Ovary (tissue), 9 donors: Measurements from ENCODE around the gene TEX19. TPM values are rescaled to one million over a fixed set of nuclear protein-coding genes. Genes with fewer than 3 reads are reported as not detected.
"Not testable (repeated sequence)": the region's sequence is repeated elsewhere in the genome, so short reads cannot be mapped to it uniquely, and the experiment has no call there.

Experiments
- DNase-seq, 5 donors: peaks; one replicate each; pipeline ENCODE4 v3.0.0-alpha.2; 2019 to 2020
- H3K27ac ChIP-seq, 2 donors: fragments of 200-600 bp; one replicate each; pipeline versions ENCODE4 v1.5.1 to v1.8.0; 2019 to 2022
- H3K27me3 ChIP-seq: fragments of 200-600 bp; one replicate; pipeline ENCODE4 v1.8.0; 2022
- H3K36me3 ChIP-seq: fragments of 200-600 bp; sonication (generic); one replicate; pipeline ENCODE4 v1.5.1; 2019
- H3K4me1 ChIP-seq: one replicate; pipeline ENCODE4 v1.8.1; 2013; ENCODE audit warnings: mild to moderate bottlenecking, moderate library complexity; ENCODE audit not compliant: insufficient read depth
- H3K4me3 ChIP-seq: fragments of 200-600 bp; sonication (generic); one replicate; pipeline ENCODE4 v1.5.1; 2017
- H3K9me3 ChIP-seq, 2 donors: fragments of 200-600 bp in 1 of 2; sonication (generic) in 1 of 2; one replicate each; pipeline versions ENCODE4 v1.5.1 to v1.8.1; 2013 to 2019; ENCODE audit warnings: mild to moderate bottlenecking in 1 of 2, moderate library complexity in 1 of 2
- CTCF ChIP-seq, 3 donors: fragments of 450-650 bp in 2 of 3; fragments of 200-600 bp in 1 of 3; IDR thresholded peaks; one replicate each; pipeline versions ENCODE4 v1.5.1 to v1.8.0; 2016 to 2022; ENCODE audit warnings: antibody characterized with exemption in 3 of 3, mild to moderate bottlenecking in 1 of 3
- EP300 ChIP-seq: sonication (generic); formaldehyde crosslinking; IDR thresholded peaks from one replicate; pipeline ENCODE4 v1.6.1; 2017; ENCODE audit warnings: antibody characterized with exemption
- POLR2A ChIP-seq: fragments of 450-650 bp; IDR thresholded peaks from one replicate; pipeline ENCODE4 v1.6.1; 2017; ENCODE audit warnings: antibody characterized with exemption, mild to moderate bottlenecking, moderate library complexity
- WGBS, 3 donors: extraction: QIAGEN DNeasy Blood & Tissue Kit in 1 of 3; methylation state at CpG; one replicate each; pipeline versions ENCODE4 v1.1.5 to v1.1.7; 2013 to 2017; 5-methylcytosine and 5-hydroxymethylcytosine counted together
- intact Hi-C, 4 donors: fragments of 100-400 bp; cut with DNase I; formaldehyde crosslinking; loops; one replicate each; pipeline versions ENCODE4 v1.11.0 to v1.15.1; 2022 to 2023
- polyA plus RNA-seq, 2 donors: library from polyadenylated mRNA; stranded (reverse); fragments of 200-250 nt in 1 of 2; fragments of 350-450 nt in 1 of 2; fragmentation: Illumina TruSeq in 1 of 2; extraction: RNeasy Lipid Tissue Mini Kit (QIAGEN cat#74804) in 1 of 2; gene quantifications; one replicate each; pipeline ENCODE4 v1.2.3, GENCODE V29; 2013 to 2014
- total RNA-seq, 7 donors: library from RNA; depleted of rRNA in 2 of 7; stranded (reverse); fragments of >200 nt in 2 of 7; fragmentation: NEBNext Ultra II Directional in 3 of 7; extraction: Animal tissue kit (Norgen Biotek cat#: 25700) in 3 of 7; gene quantifications; one replicate each; pipeline versions ENCODE4 v1.1.0 to v1.2.4, GENCODE V29; 2016 to 2023
- donor health status: DM: no; HTN: no; CAD: no; lungs with moderate emphysema.
- donor health status: DM: no; HTN: no; CAD: no.
- donor health status: Bipolar disorder and iron deficiency.
- donor health status: DM: yes; HTN: yes; CAD: no.
- donor health status: DM: no; HTN: no; CAD: no.
- donor health status: DM: yes; HTN: yes; CAD: no.

TEX19 gene
- total and polyA plus RNA-seq, 9 donors = not detected

GRCh38 chr17:82369211-82369610 is 10.2 kb downstream of the TEX19 start:
- peaks cover 6% of the 10 kb centered on the region for H3K27me3 ChIP-seq
- no peak overlapping the region for H3K4me3 ChIP-seq
- no peak for TF ChIP-seq POLR2A
- no peak for TF ChIP-seq CTCF (IDR thresholded peaks at IDR 0.05)
- no peak for TF ChIP-seq EP300
- H3K27ac ChIP-seq = no peak overlapping the region
- intact Hi-C loops = no loop called here
- no peaks in the 10 kb centered on the region for H3K36me3 ChIP-seq
- no peak for DNase-seq
- H3K4me1 ChIP-seq = peaks cover 7% of the 10 kb centered on the region
- 90 to 91% (median 91%) methylated on average over 6 to 7 of the region's 7 CpGs for WGBS, 3 donors
- no peaks in the 10 kb centered on the region for H3K9me3 ChIP-seq

GRCh38 chr17:82370471-82371332 is 11.7 kb downstream of the TEX19 start:
- Histone ChIP-seq H3K27ac (no peak overlapping the region), H3K36me3 (no peaks in the 10 kb centered on the region), H3K9me3 (no peaks in the 10 kb centered on the region), H3K27me3 (peaks cover 6% of the 10 kb centered on the region), H3K4me1 (peaks cover 7% of the 10 kb centered on the region), H3K4me3 (peak overlapping the region; percentile 14)
- WGBS, 3 donors = 17 to 23% (median 19%) methylated on average over 38 of the region's 38 CpGs
- no peak for TF ChIP-seq POLR2A
- TF ChIP-seq CTCF (IDR thresholded peaks at IDR 0.05) = no peak
- TF ChIP-seq EP300 = no peak
- intact Hi-C loops = no loop called here
- no peak for DNase-seq

GRCh38 chr17:82371333-82372248 is 12.5 kb downstream of the TEX19 start, which contains the start of gene UTS2R:
Gene UTS2R (plus strand): TSS chr17:82371765. CDS start chr17:82374325, 2,560 bp downstream.
- Histone ChIP-seq H3K36me3 (no peaks in the 10 kb centered on the region), H3K9me3 (no peaks in the 10 kb centered on the region), H3K4me1 (peaks cover 7% of the 10 kb centered on the region), H3K4me3 (peak within 1 kb of the TSS; percentile 14), H3K27ac (no peak within 1 kb of the TSS), H3K27me3 (peaks cover 6% of the 10 kb centered on the region)
- intact Hi-C loops = no loop called here
- 2 to 3% (median 2%) methylated on average over 39 to 109 of the region's 109 CpGs for WGBS, 3 donors
- peak in 1 of 5 donors; percentile 6 for DNase-seq
- TF ChIP-seq EP300 (no peak), CTCF (IDR thresholded peaks at IDR 0.05) (no peak), POLR2A (no peak)

- Histone ChIP-seq H3K27ac (no peak overlapping the region), H3K4me1 (peaks cover 7% of the 10 kb centered on the region), H3K27me3 (peaks cover 6% of the 10 kb centered on the region), H3K9me3 (no peaks in the 10 kb centered on the region), H3K36me3 (no peaks in the 10 kb centered on the region), H3K4me3 (no peak overlapping the region)
- intact Hi-C loops = no loop called here
- TF ChIP-seq EP300 (no peak), POLR2A (no peak), CTCF (IDR thresholded peaks at IDR 0.05) (no peak)
- 35 to 50% (median 44%) methylated on average over 33 to 41 of the region's 41 CpGs for WGBS, 3 donors
- DNase-seq = peak in 1 of 5 donors; percentile 27
Observed at GRCh38 chr17:82372249-82373071, 13.4 kb downstream of the TEX19 start.

GRCh38 chr17:82373072-82373452 is 14.0 kb downstream of the TEX19 start:
- H3K4me3 ChIP-seq, H3K9me3 ChIP-seq, H3K27ac ChIP-seq, DNase-seq, H3K27me3 ChIP-seq, H3K36me3 ChIP-seq, H3K4me1 ChIP-seq, intact Hi-C loops: not testable (repeated sequence)
- WGBS, 3 donors = 92 to 93% (median 92%) methylated on average over 10 of the region's 10 CpGs
